ENCODE data around the gene SIM1.

SIM1 gene

GRCh38 chr6:100472674-100473073, 8.0 kb upstream of the SIM1 start:
- DNase-seq (ENCODE audit: low spot score) = no peak

- DNase-seq (ENCODE audit: low spot score) = no peak
Measured at GRCh38 chr6:100470422-100471120, 5.8 kb upstream of the SIM1 start.

GRCh38 chr6:100469101-100469859, 4.6 kb upstream of the SIM1 start:
- DNase-seq (ENCODE audit: low spot score) = no peak

- DNase-seq (ENCODE audit: low spot score) = no peak
Measured at GRCh38 chr6:100468016-100468622, 3.4 kb upstream of the SIM1 start.

GRCh38 chr6:100467129-100468015, 2.7 kb upstream of the SIM1 start:
- no peak for DNase-seq (ENCODE audit: low spot score)

- DNase-seq (ENCODE audit: low spot score) = no peak
Measured at GRCh38 chr6:100466410-100467128, 1.8 kb upstream of the SIM1 start.

GRCh38 chr6:100465701-100466409, 1.1 kb upstream of the SIM1 start:
- DNase-seq (ENCODE audit: low spot score) = no peak

- no peak for DNase-seq (ENCODE audit: low spot score)
Measured at GRCh38 chr6:100464162-100464851, 414 bp downstream of the SIM1 start.

- DNase-seq (ENCODE audit: low spot score) = no peak
Measured at GRCh38 chr6:100463630-100464161, 1.0 kb downstream of the SIM1 start.

- DNase-seq (ENCODE audit: low spot score) = no peak
Measured at GRCh38 chr6:100462706-100463629, 1.8 kb downstream of the SIM1 start.

GRCh38 chr6:100461917-100462705, 2.6 kb downstream of the SIM1 start:
- DNase-seq (ENCODE audit: low spot score) = no peak

- no peak for DNase-seq (ENCODE audit: low spot score)
Measured at GRCh38 chr6:100461278-100461916, 3.3 kb downstream of the SIM1 start.

GRCh38 chr6:100460650-100461204, 4.0 kb downstream of the SIM1 start:
- no peak for DNase-seq (ENCODE audit: low spot score)

- no peak for DNase-seq (ENCODE audit: low spot score)
Measured at GRCh38 chr6:100459592-100460184, 5.0 kb downstream of the SIM1 start.

GRCh38 chr6:100458841-100459591, 5.7 kb downstream of the SIM1 start:
- no peak for DNase-seq (ENCODE audit: low spot score)

Measured in Ammon's horn (tissue), 1 donor.